8988T (cell line): Measurements from ENCODE around the gene TCF15.
A peak's percentile ranks its signal among the peaks of the same experiment; 100 is the strongest.
"Not testable (repeated sequence)": the region's sequence is repeated elsewhere in the genome, so short reads cannot be mapped to it uniquely, and the experiment has no call there.

Experiments
- DNase-seq: peaks from one replicate; pipeline ENCODE4 v3.0.0; 2011

Gene TCF15

DNA sequence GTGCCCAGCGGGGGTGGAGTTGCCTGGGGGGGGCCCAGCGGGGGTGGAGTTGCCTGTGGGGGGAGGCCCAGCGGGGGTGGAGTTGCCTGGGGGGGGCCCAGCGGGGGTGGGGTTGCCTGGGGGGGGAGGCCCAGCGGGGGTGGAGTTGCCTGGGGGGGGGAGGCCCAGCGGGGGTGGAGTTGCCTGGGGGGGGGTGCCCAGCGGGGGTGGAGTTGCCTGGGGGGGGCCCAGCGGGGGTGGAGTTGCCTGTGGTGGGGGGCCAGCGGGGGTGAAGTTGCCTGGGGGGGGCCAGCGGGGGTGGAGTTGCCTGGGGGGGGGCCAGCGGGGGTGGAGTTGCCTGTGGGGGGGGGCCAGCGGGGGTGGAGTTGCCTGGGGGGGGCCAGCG lies 31.9 kb upstream of the TCF15 start:
- DNase-seq: not testable (repeated sequence)

DNA sequence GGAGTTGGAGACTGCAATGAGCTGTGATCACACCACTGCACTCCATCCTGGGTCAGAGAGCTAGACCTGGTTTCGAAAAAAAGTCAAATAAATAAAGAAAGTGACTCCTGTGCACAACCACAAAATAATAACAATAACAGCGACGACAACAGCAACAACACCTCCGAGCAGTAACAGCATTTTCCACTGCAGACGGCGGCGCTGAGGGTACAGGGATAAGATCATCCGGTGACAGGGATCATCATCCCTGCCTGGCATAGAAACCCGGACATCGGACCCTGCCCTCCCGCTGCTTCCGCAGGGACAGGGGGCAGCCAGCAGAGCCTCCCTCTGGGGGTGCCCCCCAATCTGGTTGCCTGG lies 31.4 kb upstream of the TCF15 start:
- DNase-seq: peak; percentile 69

DNA sequence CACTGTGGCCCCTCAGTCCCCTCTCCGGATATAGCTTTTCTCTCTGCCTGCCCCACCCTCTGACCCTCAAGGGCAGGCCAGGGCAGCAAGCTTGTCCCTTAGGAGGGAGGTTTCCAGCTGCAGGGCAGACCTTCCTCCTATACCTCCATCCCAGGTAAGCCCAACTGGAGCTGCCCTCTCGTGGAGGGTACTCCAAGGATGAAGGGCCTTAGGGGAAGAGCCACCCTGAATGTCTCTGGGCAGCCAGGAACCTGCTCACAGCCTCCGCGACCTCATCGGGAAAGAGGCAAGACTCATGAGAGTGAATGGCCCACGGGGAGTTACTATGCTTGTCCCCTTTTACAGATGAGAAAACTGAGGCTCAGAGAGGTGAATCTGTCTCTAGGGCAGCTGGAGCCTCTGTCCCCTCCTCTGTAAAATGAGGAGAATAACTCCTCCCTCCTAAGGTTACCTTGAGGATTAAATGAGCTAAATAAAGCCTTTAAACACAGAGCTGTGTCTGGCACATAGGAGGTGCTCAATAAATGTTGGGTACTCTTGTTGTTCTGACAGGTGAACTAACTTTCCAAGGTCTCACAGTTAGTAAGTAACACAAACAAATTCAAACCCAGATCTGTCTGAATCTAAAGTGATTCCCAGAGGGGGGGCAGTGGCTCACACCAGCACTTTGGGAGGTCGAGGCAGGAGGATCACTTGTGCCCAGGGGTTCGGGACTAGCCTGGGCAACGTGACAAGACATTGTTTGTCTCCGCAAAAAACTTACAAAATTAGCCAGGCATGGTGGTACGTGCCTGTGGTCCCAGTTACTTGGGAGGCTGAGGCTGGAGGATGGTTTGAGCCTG lies 30.8 kb upstream of the TCF15 start:
- no peak for DNase-seq

DNA sequence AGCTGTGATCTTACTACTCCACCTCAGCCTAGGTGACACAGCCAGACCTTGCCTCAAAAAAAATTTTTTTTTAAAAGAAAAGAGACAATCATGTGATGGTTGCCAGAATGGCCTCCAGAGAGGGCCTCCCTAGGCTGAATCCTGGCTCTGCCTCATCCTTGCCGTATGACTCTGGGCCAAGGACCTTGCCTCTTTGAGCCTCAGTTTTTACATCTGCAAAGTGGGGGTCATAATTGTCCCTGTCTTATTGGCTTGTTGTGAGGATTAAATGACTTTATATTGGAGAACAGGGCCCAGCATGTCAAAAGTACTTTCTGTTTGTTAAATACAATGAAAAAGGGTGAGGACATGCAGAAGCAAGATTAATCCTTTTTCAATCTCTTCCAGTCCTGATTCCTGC lies 28.5 kb upstream of the TCF15 start:
- no peak for DNase-seq

DNA sequence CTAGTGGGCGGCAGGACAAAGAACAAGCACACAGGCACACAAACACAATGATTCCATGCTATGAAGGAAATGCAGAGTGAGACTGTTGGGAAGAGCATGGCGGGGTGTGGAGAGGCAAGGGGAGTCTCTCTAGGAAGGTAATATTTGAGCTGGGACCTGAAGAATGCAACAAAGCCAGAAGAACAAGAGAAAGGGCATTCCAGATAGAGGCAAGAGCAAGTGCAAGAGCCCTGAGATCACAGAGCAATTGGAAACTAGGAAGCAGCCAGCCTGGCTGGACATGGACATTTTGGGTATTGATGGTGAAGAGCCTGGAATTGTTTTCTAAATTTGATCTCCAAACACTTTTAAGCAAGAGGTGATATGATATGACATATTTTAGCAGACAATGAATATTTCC lies 27.4 kb upstream of the TCF15 start:
- DNase-seq: no peak

DNA sequence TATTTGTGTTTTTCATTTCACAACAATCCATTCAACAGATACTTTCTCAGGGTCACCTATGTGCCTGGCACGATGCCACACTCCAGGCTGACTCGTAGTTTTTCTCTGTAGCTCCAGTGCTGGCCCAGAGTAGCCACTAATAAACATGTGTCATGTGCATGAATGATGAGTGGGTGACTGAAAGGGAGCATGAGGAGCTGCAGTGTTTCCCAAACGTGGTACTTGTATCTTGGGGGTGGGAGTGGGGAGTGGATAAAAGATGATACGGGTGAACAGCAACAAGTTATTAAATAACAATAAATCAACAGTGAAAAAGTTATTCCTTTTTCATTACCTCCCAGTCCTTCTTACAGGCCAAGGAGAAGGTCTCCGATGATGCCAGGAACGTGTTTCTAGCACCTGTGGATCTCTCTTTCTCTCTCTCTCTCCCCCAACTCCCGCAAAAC lies 25.8 kb upstream of the TCF15 start:
- DNase-seq: no peak

DNA sequence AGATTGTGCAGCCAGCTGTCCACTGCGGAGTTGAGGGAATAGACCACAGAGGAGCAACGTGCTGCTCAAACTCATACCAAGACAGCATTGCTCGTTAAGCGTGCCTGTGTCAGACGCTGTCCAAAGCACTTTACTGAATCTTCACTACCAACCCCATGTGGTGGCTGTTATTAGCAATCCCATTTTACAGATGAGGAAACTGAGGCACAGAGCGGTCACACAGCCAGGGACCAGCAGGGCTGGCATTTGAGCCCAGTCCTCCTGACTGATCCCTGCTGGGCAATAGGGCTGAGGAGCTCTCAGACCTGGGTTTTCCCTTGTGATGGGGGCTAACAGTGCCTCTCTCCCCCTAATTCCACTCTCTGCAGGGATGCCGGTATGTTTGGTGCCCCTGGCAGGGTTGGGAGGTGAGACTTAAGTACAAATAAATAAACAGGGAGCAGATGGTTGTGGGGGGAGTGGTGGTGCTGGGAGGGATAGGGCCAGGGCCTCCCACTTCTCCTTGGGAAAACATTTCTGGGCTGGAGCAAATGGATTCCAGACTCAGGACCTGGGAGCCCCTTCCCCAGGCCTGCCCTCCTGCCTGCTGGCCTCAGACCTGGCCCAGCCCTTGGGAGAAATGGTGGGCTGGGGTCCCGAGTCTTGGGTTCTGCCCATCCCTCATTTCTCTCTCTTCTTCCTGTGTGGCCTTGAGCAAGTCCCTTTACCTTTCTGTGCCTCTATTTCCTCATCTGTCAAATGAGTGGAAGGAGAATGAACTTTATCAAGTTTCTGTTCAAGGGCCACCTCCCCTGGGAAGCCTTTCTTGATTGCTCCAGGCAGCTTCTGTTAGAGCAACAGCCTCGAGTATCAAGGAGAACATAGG lies 25.2 kb upstream of the TCF15 start:
- no peak for DNase-seq

DNA sequence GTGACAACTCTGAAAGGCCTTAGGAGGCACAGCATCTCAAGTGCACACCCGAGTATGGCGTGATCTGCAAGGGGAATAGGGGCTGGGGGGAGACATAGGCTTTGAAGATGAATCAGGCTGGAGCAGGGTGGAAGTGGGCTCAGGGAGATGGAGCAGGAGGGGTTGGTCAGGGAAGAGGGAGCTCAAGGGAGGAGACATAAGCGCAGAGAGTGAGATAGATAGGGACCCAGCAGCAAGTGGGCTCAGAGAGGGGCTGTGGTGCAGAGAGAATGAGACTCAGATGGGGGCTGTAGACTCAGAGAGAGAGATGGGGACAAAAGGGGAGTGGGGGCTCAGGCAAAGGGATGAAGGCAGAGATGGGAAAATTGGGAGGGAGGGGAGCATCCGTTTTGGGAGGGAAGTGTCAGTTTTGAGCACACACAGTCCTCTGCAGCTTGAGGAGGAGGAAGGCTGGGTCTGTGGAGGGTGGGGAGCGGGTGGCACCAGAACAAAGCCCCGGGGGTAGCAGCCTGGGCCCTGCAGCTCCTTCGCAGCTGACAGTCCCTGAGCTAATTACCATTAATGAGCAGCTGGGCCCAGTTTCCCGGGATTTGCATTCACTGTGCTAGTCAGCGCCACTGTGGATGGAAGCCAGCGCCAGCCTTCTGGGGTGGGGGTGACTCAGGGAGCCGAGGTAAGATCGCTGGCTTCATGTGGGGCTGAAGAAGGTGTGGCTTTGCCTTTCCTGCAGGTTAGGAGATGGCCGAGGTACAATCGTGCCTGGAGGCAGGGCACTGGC lies 24.2 kb upstream of the TCF15 start:
- DNase-seq: no peak

DNA sequence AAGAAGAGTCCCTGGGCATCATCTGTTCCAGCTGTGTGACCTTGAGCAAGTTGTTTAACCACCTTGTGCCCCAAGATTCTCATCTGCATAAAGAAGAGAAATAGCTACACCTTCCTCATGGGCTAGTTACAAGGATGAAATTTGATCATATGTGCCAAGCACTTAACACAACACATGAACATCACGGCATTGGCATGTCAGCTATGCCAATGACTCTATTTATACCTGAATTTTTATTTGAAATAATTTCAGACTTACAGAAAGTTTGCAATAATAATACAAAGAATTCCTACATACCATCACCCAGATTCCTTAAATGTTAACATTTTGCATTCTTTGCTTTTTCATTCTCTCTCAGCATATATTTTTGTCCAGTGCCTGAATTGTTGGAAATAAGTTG lies 21.0 kb upstream of the TCF15 start:
- DNase-seq: no peak

DNA sequence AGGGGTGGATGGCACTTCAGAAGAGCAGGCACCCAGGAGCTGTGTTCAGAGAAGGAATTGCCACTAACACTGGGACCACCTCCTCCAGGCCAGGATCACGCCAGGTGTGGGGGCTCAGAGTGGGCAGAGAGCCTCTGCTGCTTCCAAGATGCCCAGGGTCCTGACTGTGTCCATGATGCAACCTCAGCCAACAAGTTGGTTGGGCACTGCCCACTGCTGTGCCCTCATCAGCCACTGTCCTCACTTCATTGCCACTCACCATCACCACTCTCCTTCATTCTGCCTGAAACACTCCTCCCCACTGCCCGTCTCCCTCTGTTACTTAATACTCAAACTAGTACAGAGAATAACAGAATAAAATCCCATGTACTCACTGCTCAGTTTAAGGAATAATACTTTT lies 16.5 kb upstream of the TCF15 start:
- DNase-seq: no peak

DNA sequence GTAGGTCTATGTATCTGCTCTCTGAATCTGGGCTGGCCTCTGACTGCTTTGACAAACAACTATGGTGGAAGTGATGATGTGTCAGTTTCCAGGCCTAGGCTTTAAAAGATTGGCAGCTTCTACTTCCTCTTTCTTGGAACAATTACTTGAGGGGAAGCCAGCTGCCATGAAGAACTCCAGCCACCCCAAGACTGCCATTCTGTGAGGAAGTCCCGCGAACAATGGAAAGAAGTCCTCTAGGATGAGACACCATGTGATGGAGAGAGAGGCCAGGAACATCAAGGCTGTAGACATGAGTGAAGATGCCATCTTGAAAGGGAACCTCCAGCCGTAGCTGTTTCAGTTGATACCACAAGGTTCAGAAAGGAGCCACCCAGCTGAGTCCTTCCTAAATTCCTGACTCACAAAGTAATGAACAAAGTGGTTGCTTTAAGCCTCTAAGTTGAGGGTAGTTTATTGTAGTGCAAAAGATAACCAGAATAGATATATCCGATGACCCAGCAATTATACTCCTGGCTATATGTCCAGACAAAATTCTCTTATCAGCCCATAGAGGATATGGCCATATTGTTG lies 15.3 kb upstream of the TCF15 start:
- DNase-seq: no peak

DNA sequence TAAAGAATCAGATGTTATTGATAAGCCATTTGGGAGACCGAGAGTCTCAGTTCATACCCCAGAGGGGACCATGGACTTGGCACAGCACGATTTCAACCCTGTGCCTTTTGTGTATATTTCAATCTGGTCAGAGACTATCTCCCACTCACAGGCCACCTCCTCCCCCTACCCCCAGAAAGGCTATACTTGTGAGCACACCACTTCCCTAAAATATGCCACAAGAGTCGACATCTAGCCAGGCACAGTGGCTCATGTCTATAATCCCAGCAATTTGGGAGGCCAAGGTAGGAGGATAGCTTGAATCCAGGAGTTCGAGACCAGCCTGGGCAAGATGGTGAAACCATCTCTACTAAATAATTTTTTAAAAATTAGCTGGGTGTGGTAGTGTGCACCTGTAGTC lies 13.6 kb upstream of the TCF15 start:
- no peak for DNase-seq

DNA sequence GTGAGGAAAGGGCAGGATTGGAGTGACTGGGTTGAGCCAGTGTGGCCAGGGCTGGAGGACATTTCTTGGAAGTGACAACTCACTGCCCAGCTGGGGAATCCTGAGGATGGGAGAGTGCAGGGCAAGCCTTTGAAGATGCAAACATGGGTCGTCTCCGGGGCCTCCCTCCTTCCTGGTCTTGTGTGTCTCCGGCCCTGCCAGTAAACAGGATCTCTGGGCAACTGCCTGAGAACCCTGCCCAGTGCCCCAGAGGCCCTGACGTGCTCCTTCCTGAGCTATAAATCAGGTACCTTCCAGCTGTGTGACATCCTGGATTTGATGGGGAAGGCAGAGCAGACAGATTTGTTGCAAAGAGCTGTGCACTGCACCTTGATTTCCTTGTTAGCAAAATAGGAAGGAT lies 12.9 kb upstream of the TCF15 start:
- no peak for DNase-seq

DNA sequence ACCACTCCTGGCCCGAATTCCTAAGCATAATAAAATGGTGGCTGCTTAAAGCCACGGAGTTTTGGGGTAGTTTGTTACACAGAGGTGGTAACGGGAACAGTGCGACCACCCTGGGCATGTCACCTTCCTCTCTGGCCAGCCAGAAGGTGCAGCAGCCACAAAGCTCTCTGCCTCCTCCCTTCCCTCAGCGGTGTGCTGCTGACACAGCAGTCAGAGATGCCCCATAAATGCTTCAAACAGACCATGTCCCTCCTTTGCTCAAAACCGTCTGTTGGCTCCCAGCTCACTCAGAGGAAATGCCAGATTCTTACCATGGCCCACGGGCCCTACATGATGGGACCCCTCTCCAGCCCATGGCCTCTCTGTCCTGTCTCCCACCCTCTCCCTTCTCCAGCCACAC lies 12.1 kb upstream of the TCF15 start:
- DNase-seq: no peak

DNA sequence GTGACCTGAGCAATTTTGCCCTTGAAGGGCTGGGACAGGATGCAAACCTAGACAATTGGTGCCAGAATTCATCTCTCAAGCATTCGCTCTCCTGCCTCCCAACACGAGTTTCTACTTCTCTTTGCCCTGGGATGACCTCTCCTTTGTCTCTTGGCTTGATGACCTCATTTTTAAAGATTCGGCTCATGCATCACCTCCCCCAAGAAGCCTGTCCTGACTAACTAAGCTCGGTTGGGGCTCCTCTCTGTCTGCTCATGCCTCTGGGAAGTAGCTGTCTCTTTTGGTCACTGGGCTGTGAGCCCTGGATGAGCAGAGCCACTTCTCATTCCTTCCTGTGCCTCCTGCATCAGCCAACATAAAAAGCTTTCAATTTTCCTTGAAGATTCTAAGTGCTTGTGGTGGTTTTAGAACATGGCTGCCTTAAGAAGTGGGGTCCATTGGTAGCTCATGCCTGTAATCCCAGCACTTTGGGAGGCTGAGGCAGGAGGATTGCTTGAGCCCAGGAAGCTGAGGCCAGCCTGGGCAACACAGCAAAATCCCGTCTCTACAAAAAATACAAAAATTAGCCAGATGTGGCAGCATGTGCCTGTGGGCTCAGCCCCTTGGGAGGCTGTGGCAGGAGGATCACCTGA lies 11.1 kb upstream of the TCF15 start:
- DNase-seq: no peak

DNA sequence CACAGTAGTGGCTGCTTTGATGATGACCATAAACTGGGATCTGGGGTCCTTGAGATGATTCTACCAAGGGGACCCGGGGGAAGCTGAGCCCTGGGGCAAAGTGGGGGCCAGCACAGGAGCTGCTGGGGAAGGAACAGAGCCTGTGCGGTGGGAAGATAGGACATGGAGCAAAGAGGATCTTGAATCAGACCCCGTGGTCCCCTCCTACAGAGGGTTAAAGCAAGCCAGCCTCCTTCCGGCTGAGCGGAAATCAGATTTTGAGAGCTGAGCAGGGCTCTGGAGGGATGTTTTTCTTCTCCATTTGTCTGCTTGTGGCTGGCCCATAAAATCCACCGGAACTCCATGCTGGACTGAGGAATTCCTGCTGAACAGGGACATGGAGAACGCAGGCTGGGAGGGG lies 10.1 kb upstream of the TCF15 start:
- no peak for DNase-seq

DNA sequence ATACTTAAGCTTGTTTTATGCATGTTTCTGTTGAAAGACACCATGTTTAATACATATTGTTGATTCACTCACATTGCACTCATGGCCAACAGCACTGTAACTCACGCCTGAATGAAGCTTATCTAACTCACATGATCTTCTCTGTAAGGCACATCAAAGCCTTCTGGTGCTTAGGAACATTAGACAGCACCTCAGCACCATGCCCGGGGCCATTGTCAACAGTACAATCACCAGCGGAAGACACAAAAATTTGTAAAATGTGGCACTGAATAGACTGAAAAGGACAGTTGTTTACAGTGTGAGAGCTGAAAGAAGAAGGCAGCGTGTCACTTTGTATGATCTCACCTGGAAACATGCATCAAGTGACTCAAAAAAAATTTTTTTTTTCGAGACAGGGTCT lies 8.9 kb upstream of the TCF15 start:
- no peak for DNase-seq

DNA sequence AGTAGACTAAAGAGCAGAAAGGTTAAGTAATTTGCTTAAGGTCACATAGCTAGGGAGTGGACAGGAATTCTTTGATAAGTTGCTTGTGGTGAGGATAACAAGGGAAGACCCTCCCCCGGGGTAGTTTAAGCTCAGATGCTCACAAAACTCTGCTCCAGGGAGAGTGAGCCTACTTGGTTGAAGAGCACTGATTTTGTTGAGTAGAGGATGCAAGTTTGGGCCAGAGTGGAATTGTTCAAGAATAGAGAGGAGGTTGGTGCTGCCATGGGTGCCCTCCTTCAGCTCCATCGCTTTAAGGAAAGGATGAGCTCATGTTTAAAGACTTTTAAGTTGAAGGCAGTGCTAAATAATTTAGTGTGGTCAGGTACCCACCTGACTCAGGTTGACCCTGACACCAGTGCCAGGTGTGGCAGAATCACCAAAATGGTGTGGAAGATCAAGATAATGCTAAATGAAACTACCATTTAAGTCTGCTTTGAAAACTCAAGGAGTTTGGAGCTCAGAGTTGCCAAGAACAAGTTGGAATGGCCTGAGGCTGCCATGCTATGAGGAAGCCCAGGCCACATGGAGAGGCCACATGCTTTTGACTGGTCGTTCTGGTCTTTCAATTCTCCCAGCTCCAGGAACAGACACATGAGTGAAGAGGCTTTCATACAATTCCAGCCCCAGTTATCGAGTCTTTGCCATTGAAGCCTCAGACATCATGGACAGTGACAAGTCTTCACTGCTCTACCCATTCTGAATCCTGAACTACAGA lies 8.0 kb upstream of the TCF15 start:
- DNase-seq: no peak

DNA sequence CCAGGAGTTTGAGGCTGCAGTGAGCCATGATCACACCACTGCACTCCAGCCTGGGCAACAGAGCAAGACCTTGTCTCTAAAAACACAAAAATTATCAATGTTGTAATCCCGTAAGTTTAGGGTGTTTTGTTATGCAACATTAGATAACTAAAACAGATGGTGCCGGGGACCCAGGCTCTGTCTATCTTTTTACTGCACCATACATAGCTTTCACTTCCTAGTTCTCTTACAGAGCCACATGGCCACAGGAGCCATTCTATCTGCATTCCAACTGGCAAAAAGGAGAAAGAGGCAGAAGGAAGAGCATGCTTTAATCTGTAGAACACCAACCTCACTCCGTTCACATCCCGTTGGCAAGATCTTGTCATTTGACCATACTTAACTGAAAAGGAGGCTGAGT lies 5.4 kb upstream of the TCF15 start:
- DNase-seq: no peak

DNA sequence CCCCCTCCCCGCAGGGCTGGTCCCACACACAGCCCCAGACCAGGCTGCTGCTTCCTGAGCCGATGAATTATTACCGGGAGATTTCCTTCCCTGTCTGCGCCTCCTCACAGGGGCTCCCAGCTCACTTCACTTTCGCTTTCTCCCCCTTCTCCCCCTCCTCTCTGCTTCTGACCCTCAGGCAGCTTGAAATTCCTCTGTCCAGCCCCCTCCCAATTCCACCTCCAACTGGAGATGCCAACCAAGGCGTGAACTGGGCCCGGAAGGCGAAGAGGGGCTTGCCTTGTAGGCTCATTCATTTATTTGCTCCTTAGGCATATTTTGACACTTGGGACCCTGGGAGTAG lies 1.7 kb upstream of the TCF15 start:
- no peak for DNase-seq

DNA sequence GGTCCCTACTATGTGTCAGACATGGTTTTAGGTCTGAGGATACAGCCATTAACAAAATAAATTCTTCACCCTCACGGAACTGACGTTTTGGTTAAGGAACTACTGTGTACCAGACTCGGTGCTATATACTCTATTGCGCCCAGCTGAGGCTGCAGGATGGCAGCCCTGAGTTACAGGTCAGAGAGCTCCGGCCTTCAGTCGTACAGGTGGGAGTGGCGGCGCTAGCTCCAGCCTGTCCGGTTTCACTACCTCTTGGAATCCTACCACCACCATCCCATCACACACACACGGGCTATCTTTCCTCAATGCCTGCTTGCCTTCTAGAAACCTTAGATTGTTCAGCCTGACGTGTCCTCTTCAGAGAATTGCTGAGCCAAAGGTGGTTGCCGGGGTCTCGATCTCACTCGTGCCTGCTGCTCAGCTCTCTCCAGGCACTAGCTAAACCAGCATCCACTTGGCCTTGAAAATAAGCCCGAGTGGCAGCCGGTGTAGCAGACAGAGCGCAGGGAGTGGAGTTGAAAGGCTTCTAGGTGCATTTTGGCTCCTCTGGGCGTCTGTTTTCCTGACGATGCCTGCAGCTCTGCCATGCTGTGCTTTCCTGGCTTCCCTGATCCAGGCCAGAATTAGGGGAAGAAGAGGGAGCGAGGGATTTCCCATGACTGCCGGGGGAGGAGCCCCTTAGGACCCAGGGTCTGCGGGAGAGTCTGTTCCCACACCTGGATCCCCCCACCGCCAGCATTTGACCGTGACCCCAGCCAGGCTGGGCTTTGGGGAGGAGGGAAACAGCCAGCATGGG lies 1.1 kb upstream of the TCF15 start:
- no peak for DNase-seq
